Stimulated activated CD8-positive, alpha-beta memory T cell treated with anti-CD3 and anti-CD28 coated beads, Interleukin-7, amount 100 ng/mL, for 4 hours (primary cell): ENCODE measurements around the gene DNMBP.

ENCODE experiments used
- DNase-seq, 2 donors: peaks; one replicate each; pipeline ENCODE4 v3.0.0-alpha.2; 2020; ENCODE audit warnings: low read depth in 2 of 2

The DNMBP gene, protein sequence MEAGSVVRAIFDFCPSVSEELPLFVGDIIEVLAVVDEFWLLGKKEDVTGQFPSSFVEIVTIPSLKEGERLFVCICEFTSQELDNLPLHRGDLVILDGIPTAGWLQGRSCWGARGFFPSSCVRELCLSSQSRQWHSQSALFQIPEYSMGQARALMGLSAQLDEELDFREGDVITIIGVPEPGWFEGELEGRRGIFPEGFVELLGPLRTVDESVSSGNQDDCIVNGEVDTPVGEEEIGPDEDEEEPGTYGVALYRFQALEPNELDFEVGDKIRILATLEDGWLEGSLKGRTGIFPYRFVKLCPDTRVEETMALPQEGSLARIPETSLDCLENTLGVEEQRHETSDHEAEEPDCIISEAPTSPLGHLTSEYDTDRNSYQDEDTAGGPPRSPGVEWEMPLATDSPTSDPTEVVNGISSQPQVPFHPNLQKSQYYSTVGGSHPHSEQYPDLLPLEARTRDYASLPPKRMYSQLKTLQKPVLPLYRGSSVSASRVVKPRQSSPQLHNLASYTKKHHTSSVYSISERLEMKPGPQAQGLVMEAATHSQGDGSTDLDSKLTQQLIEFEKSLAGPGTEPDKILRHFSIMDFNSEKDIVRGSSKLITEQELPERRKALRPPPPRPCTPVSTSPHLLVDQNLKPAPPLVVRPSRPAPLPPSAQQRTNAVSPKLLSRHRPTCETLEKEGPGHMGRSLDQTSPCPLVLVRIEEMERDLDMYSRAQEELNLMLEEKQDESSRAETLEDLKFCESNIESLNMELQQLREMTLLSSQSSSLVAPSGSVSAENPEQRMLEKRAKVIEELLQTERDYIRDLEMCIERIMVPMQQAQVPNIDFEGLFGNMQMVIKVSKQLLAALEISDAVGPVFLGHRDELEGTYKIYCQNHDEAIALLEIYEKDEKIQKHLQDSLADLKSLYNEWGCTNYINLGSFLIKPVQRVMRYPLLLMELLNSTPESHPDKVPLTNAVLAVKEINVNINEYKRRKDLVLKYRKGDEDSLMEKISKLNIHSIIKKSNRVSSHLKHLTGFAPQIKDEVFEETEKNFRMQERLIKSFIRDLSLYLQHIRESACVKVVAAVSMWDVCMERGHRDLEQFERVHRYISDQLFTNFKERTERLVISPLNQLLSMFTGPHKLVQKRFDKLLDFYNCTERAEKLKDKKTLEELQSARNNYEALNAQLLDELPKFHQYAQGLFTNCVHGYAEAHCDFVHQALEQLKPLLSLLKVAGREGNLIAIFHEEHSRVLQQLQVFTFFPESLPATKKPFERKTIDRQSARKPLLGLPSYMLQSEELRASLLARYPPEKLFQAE (N-terminal part only)

DNA sequence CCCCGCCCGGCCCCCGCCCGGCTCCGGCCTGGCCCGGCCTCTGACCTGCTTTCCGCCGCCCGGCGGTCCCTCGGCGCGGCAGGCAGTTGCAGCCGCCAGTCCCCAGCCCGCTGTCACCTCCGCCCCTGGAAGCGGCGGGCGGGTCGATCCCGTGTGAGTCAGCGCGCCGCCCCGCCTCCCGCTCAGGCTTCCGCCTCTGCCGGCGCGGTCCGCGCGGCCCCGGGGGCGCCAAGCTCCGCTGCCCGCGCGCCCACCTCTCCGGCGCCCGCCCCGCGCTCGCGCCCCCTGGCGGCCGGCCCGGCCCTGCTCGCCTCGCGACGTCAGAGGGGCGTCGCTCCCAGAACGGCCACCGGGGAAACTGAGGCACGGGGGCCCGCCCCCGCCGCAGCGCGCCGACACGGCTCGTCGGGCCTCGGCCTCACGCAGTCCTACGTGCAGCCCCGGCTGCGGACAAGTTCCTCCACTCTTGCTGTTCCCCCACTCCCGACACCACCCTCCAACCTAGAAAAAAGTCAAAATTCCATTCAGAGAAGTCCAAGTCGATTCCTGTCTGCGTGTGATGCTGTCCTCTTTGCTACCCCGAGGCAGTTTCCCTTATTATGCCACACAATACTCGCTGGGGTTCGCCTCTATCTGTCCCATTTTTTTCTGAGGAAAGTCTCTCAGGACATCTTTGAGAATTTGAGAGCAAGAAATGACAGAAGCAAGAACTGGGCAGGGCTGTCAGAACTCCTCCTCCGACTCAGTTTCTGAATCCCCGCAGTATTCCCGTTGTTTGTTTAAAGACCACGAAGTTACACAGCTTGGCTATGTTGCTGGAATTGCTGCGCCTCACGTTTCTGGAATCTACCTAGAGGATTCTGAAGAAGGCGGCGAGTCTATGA, at the start of gene DNMBP:
Gene DNMBP, minus strand, starts transcription at position 155 of the 884 bp plus-strand sequence. CDS start 37,823 bp downstream, outside the sequence.
- peak; percentile 57 to 87 for DNase-seq

DNA sequence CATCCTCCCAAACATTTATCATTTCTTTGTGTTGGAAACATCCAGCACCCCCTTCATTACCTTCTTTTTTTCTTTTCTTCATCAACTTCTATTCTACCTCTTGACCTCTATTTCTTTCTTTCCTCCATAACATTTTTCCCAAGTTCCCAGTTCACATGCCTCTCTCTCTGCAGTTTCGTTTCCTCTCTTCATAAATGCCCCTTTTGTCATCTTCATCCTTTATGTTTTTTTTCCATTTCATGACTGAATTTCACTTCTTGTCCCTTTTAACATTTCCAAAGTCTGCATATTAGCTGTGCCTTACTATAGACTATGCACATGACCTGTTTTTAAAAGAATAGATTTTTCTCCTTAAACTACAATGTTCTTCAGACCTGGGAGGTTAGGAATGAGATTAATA, 48.2 kb upstream of the DNMBP start:
- DNase-seq: no peak

DNA sequence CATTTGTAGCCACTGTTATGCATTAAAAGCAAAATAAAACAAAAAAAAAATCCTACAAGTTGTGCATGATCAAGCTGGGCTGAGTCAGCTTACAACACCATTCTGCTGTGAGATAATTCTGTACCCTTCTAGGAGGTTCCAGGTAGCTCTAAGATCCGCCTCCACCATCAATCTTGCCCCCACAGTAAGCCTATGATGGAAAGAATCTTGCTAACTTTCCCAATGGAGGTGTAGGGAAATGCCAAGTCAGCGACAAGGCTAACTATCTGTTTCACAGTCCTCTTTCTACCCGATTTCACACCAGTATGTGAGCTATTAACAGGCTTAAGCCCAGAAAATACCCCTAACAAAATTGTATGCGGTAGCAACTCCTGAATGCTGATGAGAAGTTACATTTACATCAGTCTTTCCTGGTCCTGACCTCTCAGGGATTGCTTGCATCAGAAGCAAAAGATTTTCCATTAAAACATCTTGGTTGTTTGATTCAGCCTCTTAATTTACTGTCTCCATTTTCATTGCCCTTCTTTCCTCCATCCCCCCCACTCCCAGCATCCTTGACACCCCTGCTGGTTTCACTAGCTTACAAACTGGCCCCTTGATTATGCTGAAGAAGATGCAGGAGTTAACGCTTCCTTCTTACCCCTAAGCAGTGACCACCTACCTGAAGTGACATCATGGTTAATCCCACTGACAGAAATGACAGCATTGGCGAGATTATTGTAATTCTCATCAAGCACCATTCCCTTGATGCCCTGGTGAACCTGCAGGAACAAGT, 44.1 kb upstream of the DNMBP start:
- DNase-seq: no peak

- DNase-seq: peak; percentile 43 to 59
These were observed 36.3 kb upstream of the DNMBP start for GRCh38 chr10:100046021-100046486.

GRCh38 chr10:100045592-100045991, 35.8 kb upstream of the DNMBP start:
- no peak for DNase-seq

GRCh38 chr10:100043796-100044195, 34.0 kb upstream of the DNMBP start:
- DNase-seq: no peak

DNA sequence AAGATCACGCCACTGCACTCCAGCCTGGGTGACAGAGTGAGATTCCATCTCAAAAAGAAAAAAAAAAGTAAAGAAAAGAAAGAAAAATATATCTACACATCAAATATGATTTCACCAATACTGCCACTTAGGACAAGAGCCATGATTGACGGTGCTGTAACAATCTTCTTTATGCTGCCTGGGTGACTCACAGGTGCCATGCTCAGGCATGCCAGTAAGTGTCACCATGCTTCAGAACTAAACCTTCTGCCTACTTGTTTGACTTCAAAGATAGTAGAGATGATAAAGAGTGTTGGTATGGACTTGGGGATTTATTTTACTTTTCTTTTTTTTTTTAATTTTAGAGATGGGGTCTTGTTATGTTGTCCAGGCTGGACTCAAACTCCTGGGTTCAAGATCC, 33.6 kb upstream of the DNMBP start:
- DNase-seq: no peak

GRCh38 chr10:100041306-100042002, 31.7 kb upstream of the DNMBP start:
- DNase-seq: no peak

- DNase-seq: no peak
These were observed 28.9 kb upstream of the DNMBP start for GRCh38 chr10:100038561-100039071.

- no peak for DNase-seq
These were observed 28.1 kb upstream of the DNMBP start for GRCh38 chr10:100037758-100038315.

GRCh38 chr10:100036850-100037249, 27.1 kb upstream of the DNMBP start:
- DNase-seq: no peak

- no peak for DNase-seq
These were observed 24.1 kb upstream of the DNMBP start for GRCh38 chr10:100033766-100034418.

- DNase-seq: no peak
These were observed 17.7 kb upstream of the DNMBP start for GRCh38 chr10:100027416-100027815.

DNA sequence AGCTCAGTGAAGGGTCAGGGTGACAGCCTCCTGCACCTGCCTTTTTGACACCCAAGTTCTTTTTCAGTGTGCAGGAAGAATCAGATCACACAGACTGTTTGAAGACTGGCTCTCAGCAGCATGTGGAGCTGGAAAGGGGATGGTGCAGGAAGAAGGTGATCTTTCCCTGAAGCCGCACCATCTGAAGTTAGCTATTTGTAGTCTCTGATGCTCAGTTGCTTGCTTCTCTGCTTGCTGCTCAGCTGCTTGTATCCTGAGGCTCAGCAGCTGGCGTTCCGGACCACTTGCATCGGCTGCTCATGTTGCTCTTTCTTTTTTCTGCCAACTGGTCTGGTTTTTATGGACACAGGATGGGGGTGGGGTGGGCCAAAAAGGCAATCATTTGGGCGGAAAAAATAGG, 15.8 kb upstream of the DNMBP start:
- DNase-seq: no peak

DNA sequence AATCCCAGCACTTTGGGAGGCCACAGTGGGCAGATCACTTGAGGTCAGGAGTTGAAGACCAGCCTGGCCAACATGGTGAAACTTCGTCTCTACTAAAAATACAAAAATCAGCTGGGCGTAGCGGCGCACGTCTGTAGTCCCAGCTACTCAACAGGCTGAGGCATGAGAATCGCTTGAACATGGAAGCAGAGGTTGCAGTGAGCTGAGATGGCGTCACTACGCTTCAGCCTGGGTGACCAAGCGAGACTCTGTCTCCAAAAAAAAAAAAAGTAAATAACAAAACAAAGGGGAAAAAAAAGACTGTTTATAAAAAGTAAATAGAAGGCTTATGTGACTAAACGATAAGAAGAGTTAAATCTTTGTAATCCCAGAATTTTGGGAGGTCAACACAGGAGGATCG, 15.0 kb upstream of the DNMBP start:
- DNase-seq: no peak

DNA sequence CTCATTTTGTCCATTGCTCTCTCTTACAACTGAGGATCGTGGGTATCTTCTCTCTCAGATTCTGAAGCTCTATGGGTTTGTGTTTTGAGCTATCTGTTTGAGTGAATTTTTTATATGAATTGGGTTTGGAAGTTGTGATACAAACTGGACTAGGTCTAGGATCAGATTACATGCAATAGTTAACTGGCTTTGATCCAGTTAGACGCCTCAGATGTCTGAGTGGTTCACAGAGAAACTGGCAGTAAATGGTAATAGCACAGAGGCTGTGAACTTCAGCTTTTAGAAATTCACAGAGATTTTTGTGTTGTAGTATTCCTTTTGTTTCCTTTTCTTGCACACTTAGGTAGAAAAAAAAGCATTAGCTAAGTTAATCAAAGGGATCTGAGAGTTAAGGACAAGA, 12.7 kb upstream of the DNMBP start:
- DNase-seq: no peak

DNA sequence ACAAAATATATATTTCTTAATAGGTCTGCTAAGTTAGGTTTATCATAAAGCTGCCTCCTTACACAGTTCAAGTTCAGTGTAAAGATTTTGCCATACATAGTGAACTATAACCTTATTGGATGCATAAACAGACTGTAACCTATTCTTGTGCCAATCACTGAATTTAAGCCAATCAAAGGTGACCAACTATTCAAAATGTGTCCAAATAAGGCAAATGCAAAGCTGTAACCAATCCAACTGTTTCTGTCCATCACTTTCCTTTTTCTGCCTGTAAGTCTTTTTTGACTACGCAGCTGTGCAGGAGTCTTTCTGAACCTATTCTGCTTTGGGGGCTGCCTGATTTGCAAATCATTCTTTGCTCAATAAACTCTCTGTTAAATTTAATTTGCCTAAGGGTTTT, 11.6 kb upstream of the DNMBP start:
- DNase-seq: no peak

DNA sequence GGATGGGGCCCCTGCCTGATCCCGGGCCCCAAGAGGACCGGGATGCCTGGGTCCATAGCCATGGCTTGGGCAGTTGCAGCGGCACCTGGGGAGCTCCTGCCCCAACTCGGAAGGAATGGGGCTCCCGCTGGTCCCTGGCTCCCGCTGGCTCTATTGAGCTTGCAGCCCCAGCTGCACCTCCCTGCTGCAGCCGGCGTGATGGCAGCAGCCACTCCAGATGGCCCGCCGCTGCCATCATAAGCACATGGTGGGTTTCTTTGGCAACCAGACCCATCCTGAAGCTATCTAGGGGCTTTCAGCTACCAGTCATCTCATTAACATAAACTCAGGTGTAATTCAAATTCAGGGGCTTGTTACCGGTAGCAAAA, 11.1 kb upstream of the DNMBP start:
- DNase-seq: no peak
